ENCODE data around the gene CHML.

CHML gene

DNA sequence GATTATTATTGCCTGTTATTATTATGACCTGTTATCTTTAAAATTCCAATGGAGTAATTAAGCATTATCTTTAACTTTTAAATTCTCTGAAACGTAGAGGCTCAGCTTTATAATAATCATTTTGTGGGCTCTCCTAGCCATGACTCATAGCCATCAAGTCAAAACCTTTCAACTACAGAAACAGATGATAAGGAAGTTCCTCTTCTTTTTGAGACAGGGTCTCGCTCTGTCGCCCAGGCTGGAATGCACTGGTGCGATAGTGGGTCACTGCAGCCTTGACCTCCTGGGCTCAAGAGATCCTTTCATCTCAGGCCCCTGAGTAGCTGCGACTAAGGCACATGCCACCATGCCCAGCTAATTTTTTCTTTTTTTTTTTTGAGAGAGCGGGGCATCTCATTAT lies 43.5 kb downstream of the CHML start:
- H3K36me3 ChIP-seq (ENCODE audit: insufficient read depth, low read length) = no peaks in the 10 kb centered on the region

DNA sequence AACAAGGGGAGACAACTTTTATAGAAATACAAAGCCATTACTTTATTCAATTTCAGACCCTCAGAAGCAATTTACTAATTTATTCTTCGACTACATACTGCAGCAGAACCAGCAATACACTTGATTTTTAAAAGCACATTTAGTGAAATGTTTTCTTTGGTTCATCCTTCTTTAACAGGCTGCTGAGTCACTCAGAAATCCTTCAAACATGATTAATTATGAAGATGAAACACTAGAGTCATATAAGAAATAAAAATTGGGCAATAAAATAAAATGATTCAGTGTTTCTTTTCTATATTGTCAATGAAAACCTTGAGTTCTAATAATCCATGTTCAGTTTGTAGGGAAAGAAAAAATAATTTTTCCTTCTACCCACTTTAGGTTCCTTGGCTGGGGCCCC lies 47.0 kb downstream of the CHML start:
- H3K4me2 ChIP-seq (ENCODE audit: low read depth, low read length, poor library complexity, severe bottlenecking) = no peak overlapping the region

More for the DNA sequence above, 43.5 kb downstream of the CHML start:
- no peaks in the 10 kb centered on the region for H3F3A ChIP-seq (ENCODE audit: low read depth)
- no peak overlapping the region for H3K4me3 ChIP-seq (ENCODE audit: low read length, poor library complexity, severe bottlenecking)
- no peak overlapping the region for H3K9ac ChIP-seq (ENCODE audit: low read depth, low read length, poor library complexity, severe bottlenecking)
- no peaks in the 10 kb centered on the region for H3K27me3 ChIP-seq (ENCODE audit: insufficient read depth, low read length, poor library complexity, severe bottlenecking)
- no peak overlapping the region for H2AFZ ChIP-seq (ENCODE audit: low read length)
- no peaks in the 10 kb centered on the region for H3K9me3 ChIP-seq (ENCODE audit: insufficient read depth, low read depth, low read length)
- TF ChIP-seq, protein P1, sequence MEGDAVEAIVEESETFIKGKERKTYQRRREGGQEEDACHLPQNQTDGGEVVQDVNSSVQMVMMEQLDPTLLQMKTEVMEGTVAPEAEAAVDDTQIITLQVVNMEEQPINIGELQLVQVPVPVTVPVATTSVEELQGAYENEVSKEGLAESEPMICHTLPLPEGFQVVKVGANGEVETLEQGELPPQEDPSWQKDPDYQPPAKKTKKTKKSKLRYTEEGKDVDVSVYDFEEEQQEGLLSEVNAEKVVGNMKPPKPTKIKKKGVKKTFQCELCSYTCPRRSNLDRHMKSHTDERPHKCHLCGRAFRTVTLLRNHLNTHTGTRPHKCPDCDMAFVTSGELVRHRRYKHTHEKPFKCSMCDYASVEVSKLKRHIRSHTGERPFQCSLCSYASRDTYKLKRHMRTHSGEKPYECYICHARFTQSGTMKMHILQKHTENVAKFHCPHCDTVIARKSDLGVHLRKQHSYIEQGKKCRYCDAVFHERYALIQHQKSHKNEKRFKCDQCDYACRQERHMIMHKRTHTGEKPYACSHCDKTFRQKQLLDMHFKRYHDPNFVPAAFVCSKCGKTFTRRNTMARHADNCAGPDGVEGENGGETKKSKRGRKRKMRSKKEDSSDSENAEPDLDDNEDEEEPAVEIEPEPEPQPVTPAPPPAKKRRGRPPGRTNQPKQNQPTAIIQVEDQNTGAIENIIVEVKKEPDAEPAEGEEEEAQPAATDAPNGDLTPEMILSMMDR (conservative IDR thresholded peaks at IDR 0.05; ENCODE audit: low read length) = no peak
- no peak for TF ChIP-seq EZH2phosphoT487 (IDR thresholded peaks at IDR 0.05; ENCODE audit: borderline replicate concordance)
- H4K20me1 ChIP-seq (ENCODE audit: insufficient read depth, low read length, poor library complexity, severe bottlenecking) = no peaks in the 10 kb centered on the region
- no peak overlapping the region for H3K4me2 ChIP-seq (ENCODE audit: low read depth, low read length, poor library complexity, severe bottlenecking)
- H3K79me2 ChIP-seq (ENCODE audit: insufficient read depth, low read length) = no peaks in the 10 kb centered on the region
- no peaks in the 10 kb centered on the region for H3K4me1 ChIP-seq (ENCODE audit: insufficient read depth, low read length, poor library complexity, severe bottlenecking)
- no peaks in the 10 kb centered on the region for H3K9me2 ChIP-seq (replicated peaks; ENCODE audit: low read depth, low read length)

DNA sequence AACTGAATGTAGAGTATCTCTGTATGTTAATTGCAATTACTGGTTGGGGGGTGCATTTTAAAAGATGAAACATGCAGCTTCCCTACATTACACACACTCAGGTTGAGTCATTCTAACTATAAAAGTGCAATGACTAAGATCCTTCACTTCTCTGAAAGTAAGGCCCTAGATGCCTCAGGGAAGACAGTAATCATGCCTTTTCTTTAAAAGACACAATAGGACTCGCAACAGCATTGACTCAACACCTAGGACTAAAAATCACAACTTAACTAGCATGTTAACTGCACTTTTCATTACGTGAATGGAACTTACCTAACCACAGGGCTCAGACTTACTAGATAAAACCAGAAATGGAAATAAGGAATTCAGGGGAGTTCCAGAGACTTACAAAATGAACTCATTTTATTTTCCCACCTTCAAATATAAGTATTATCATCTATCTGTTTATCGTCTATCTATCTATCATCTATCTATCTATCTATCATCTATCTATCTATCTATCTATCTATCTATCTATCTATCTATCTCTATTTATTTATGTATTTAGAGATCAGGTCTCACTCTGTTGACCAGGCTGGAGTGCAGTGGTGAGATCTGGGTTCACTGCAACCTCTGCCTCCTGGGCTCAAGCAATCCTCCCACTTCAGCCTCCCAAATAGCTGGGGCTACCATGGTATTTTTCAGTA lies 47.8 kb downstream of the CHML start:
- no peaks in the 10 kb centered on the region for H3K27me3 ChIP-seq (ENCODE audit: insufficient read depth, low read length, poor library complexity, severe bottlenecking)
- no peaks in the 10 kb centered on the region for H4K20me1 ChIP-seq (ENCODE audit: insufficient read depth, low read length, poor library complexity, severe bottlenecking)
- no peak overlapping the region for H2AFZ ChIP-seq (ENCODE audit: low read length)
- H3K9me3 ChIP-seq (ENCODE audit: insufficient read depth, low read depth, low read length) = no peaks in the 10 kb centered on the region
- H3K4me3 ChIP-seq (ENCODE audit: low read length, poor library complexity, severe bottlenecking) = no peak overlapping the region
- no peaks in the 10 kb centered on the region for H3K9me2 ChIP-seq (replicated peaks; ENCODE audit: low read depth, low read length)
- no peaks in the 10 kb centered on the region for H3K4me1 ChIP-seq (ENCODE audit: insufficient read depth, low read length, poor library complexity, severe bottlenecking)
- no peak for TF ChIP-seq EZH2phosphoT487 (IDR thresholded peaks at IDR 0.05; ENCODE audit: borderline replicate concordance)
- TF ChIP-seq, protein P1 (conservative IDR thresholded peaks at IDR 0.05; ENCODE audit: low read length) = no peak
- no peak overlapping the region for H3K9ac ChIP-seq (ENCODE audit: low read depth, low read length, poor library complexity, severe bottlenecking)
- no peaks in the 10 kb centered on the region for H3K79me2 ChIP-seq (ENCODE audit: insufficient read depth, low read length)
- no peaks in the 10 kb centered on the region for H3F3A ChIP-seq (ENCODE audit: low read depth)
- no peak overlapping the region for H3K4me2 ChIP-seq (ENCODE audit: low read depth, low read length, poor library complexity, severe bottlenecking)
- H3K36me3 ChIP-seq (ENCODE audit: insufficient read depth, low read length) = no peaks in the 10 kb centered on the region

More for the DNA sequence above, 47.0 kb downstream of the CHML start:
- H3K4me3 ChIP-seq (ENCODE audit: low read length, poor library complexity, severe bottlenecking) = no peak overlapping the region
- no peaks in the 10 kb centered on the region for H3F3A ChIP-seq (ENCODE audit: low read depth)
- no peaks in the 10 kb centered on the region for H3K4me1 ChIP-seq (ENCODE audit: insufficient read depth, low read length, poor library complexity, severe bottlenecking)
- H3K27me3 ChIP-seq (ENCODE audit: insufficient read depth, low read length, poor library complexity, severe bottlenecking) = no peaks in the 10 kb centered on the region
- TF ChIP-seq EZH2phosphoT487 (IDR thresholded peaks at IDR 0.05; ENCODE audit: borderline replicate concordance) = no peak
- TF ChIP-seq, protein P1 (conservative IDR thresholded peaks at IDR 0.05; ENCODE audit: low read length) = no peak
- H2AFZ ChIP-seq (ENCODE audit: low read length) = no peak overlapping the region
- H3K36me3 ChIP-seq (ENCODE audit: insufficient read depth, low read length) = no peaks in the 10 kb centered on the region
- H3K79me2 ChIP-seq (ENCODE audit: insufficient read depth, low read length) = no peaks in the 10 kb centered on the region
- H4K20me1 ChIP-seq (ENCODE audit: insufficient read depth, low read length, poor library complexity, severe bottlenecking) = no peaks in the 10 kb centered on the region
- no peaks in the 10 kb centered on the region for H3K9me3 ChIP-seq (ENCODE audit: insufficient read depth, low read depth, low read length)
- no peaks in the 10 kb centered on the region for H3K9me2 ChIP-seq (replicated peaks; ENCODE audit: low read depth, low read length)
- no peak overlapping the region for H3K9ac ChIP-seq (ENCODE audit: low read depth, low read length, poor library complexity, severe bottlenecking)
